Activated T-cell treated with anti-CD3 and anti-CD28 coated beads, Interleukin-2, amount 50 U/mL, for 1 hour (primary cell): ENCODE data around the gene WWTR1.

Experiments
- DNase-seq: peaks from one replicate; pipeline ENCODE4 v3.0.0-alpha.2; 2020

WWTR1 gene

DNA sequence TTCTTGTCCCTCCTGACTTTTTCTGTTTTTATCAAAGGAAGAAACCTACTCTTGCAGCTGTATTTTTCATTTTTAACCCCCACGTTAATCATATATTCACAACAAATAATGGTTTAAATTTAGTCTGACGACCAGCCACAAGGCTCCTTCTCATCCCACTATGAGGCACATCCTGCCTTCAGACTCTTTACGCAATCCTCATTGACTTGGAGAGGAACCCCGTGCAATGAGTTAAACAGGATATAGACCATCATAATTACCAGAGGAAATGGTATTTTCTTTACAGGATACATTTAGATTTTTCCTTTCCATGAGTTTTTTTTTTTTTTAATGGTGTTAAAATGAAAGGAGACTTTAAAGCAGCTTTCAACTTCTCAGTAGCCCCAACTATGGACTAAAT, 68.5 kb downstream of the WWTR1 start:
- no peak for DNase-seq

- DNase-seq: no peak
These were observed 68.9 kb downstream of the WWTR1 start for GRCh38 chr3:149588909-149589308.

DNA sequence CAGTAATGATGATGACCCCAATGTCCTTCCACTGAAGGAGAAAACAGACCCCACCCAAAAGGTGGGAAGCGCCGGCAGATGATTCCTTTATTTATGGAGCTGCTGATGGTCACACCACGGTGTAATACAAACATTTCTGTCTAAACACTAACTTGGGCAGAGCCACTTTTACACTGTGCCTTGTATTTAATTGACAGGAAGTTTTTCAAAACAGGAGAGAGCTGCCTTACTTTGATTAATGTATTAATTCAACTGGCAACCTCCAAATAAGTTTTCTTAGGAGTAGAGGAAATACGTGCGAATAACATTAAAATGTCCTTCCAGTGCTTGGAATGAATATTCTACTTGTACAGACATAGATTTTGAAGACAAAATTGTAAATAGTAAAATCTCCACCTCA, 70.4 kb downstream of the WWTR1 start:
- no peak for DNase-seq

DNA sequence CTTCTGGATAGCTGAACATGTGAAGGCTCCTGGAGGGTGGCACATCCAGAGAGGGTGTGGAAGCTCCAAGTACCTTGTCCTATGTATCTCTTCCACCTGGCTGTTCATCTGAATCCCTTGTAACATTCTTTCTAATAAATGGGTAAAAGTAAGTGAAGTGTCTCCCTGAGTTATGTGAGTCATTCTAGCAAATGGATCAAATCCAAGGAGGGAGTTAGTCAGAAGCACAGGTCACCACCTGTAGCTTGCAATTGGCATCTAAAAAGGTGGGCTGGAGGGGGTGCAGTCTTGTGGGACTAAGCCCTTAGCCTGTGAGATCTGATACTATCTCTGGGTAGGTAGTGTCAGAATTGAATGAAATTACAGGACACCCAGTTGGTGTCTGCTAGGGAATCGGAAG, 71.0 kb downstream of the WWTR1 start:
- no peak for DNase-seq

GRCh38 chr3:149585401-149585726, 72.5 kb downstream of the WWTR1 start:
- DNase-seq: no peak

GRCh38 chr3:149583921-149584635, 73.7 kb downstream of the WWTR1 start:
- no peak for DNase-seq

DNA sequence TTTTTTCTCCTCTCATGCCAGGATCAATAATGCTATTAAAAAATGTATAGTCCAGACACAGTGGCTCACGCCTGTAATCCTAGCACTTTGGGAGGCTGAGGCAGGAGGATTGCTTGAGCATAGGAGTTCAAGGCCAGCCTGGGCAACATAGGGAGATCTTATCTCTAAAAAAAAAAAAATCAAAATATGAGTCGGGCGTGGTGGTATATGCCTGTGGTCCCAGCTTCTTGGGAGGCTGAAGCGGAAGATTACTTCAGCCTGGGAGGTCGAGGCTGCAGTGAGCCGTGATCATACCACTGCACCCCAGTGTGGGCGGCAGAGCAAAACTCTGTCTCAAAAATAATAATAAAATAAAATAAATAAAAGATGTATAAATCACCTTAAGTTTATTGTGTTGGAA, 75.4 kb downstream of the WWTR1 start:
- DNase-seq: no peak

DNA sequence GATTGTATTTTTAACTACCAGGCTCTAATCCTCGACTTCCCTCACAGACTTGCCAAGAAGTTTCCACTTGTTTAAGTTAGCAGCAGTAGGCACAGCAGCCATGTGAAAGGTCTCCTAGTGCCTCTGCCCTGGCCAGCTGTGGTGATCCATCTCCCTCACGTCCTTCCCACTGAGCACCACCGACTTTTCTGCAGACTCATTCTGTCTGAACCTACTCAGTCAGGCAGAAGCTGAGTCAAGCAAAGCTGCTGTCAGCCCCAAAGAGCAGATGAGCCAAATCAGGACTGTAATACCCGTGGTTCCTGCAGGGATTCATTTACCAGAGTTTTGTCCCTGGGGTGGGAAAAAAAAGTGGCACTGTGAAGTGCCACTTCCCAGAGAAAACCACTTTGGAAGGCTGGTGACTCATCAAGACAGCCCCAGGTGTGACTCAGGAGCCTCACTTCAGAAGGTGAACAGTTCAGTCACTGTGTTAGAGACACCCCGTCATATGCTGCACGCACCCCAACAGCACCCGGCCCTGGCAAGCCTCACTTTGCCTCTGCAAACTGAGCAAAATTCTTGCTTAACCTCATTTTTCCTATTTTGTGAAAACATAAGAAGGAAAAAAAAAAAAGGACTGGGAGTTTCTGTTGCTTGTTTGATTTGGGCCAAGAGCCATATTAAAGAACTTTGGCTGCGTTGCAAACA, 76.0 kb downstream of the WWTR1 start:
- DNase-seq: no peak

DNA sequence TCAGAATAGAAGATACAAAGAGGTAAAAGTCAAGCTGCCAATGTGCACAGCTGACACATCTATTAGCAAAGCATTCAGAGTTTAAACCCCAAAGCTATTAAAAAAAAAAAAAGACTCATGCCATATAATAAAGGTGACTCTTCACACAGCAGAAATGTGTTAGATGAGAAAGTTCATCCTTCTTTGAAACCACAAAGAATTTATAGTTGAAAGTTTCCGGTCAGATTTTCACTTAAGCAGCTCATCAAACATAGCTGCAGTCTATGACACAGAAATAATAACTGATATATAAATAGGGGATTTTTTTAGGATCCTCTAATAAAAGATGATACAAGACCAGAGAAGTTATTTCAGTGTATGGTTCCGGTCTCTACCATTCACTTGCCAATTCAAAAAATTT, 76.6 kb downstream of the WWTR1 start:
- no peak for DNase-seq

DNA sequence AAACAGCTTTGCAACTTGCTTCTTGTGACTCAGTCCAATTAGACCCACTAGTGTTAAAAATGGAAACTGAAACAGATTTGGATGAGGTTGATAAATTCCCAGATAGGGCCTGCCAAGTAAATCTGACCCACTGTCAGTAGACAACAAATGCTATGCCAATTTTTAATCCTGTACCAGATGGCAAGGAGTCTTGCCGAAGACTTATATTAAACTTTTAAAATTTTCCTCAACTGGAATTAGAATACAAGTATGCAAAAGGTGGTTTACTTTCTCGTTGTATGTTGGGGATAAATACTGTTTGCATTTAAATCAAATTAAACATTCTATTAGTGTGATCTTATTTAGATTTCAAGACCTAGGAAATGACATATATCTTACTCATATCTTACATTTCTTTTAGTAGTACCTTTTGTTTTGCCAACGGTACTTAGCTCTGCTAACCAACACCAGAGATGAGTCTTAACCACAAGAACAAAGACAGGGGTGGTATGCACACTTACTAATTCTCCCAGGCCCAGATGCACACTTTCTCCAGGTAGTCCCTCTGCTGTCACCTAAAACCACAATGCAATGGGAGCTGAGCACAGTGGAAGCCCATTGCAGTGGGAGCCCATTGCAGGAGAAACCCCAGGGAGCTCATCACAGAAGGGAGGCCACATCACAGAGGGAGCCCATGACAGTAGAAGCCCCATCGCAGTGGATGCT, 77.8 kb downstream of the WWTR1 start:
- no peak for DNase-seq

DNA sequence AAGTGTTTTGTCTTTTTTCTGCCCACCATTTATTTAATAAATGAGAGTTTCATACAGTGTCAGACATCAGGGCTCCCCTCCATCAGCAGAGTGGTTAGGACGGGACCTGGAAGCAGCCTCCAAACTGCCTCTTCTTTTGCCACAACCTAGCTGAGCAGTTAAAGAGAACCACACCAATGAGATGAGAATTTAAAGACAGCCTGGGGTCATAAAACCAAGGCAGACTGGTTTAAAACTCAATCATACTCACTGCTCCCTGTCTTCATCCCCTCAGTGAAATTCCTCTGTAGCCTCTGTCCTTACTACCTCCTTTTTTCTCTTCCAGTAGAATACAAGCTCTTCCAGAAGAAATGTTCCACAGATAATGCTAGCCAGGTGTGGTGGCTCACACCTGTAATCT, 78.7 kb downstream of the WWTR1 start:
- DNase-seq: no peak

DNA sequence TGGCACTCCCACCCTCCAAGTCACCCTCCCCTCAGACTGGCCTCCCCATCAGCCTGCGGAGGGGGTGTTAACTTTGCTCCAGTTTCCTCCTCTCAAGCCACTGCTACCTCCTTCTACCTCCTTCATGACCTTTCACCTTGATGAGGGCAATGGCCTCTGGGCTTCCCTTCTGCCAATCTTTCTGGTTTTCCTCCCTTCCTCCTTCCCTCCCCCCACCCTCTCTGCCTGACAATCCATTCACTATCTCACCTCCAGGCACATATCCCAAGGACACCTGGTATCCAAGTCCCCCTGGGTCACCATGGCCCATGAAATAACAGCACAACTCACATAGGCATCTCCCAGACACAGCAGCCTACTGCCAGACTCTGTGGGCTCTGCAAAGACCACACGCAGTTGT, 80.0 kb downstream of the WWTR1 start:
- no peak for DNase-seq

- DNase-seq: no peak
These were observed 81.8 kb downstream of the WWTR1 start for GRCh38 chr3:149575961-149576564.

- no peak for DNase-seq
These were observed 82.4 kb downstream of the WWTR1 start for GRCh38 chr3:149575213-149575960.

- no peak for DNase-seq
These were observed 84.9 kb downstream of the WWTR1 start for GRCh38 chr3:149572796-149573414.

- no peak for DNase-seq
These were observed 86.4 kb downstream of the WWTR1 start for GRCh38 chr3:149571381-149571780.

DNA sequence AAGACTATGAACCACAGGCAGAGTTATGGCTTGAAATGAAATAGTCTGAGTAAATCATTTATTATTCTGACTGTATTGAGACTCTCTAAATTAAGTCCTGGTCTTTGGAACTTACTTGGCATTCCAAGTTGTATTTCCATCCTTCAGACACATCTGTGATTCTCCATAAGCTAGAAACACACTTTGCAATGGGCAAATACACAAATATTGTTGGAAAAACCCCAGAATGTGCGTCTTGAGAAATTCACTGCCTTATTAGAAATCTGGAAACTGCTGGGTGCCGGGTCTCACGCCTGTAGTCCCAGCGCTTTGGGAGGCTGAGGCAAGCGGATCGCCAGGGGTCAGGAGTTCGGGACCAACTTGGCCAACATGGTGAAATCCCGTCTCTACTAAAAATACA, 87.8 kb downstream of the WWTR1 start:
- DNase-seq: no peak

DNA sequence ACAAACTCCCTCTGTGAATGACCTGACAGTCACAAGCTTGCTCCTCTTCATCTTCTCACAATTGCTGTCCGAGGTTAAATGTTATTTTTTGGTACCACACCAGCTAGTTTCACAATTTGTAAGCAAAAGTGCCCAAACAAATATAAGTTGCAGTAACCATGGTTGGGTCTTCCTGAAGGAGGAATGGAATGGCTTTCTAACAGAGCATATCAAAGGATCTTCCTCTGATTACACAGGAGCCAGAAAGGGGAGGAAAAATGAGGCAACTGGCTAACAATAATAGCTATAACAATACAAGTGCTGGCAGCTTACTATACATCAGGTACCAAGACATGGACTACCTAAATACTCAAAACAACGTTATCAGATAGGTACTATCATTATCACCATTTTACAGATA, 90.4 kb downstream of the WWTR1 start:
- no peak for DNase-seq

DNA sequence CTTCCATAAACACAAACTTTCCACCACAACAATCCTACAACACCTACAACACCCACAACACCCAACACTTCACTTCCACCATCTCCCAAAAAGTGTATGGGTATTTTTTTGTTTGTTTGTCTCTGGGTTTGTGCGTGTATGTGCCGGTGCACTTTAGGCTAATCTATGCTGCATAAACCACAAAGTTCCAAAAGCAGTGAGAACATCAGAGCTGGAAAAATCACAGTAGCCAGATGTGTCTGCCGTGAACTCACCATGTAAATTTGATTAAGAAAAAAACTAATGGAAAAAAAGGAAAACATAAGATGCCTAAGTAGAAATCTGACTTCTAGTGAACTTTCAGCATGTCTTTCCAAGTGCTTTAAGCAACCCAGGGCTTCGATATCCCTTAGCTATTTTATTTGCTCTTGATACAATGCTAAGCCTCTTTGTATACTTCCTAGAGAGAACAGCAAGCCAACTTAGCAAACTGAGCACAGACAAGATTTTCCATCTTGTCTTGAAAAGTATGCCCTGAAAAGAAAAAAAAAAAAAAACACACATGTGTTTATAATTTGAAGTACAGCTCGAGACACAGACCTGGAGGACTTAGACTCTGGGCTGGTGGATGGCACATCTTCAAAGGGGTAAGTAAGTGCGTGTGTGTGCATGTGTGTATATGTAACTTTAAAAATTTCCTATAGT, 91.4 kb downstream of the WWTR1 start:
- no peak for DNase-seq

GRCh38 chr3:149564079-149564478, 93.7 kb downstream of the WWTR1 start:
- no peak for DNase-seq

DNA sequence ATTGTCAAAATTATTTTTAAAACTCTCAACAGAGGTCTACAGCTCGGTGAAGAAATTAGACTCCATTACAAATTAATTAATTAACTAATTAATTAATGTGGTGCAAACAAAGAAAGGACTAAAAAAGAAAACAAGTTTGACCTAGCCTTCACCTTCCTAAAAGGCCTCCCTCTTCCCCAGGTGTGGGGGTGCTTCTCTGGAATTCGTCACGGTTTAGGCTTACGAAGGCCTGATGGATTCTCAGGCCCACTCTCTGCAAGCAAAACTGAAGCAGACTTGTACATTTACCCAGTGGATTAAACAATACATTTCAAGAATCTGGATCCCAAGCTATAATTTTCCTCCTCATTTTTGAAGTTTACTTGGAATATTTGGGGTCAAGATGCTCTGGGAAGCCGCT, 94.7 kb downstream of the WWTR1 start:
- no peak for DNase-seq

DNA sequence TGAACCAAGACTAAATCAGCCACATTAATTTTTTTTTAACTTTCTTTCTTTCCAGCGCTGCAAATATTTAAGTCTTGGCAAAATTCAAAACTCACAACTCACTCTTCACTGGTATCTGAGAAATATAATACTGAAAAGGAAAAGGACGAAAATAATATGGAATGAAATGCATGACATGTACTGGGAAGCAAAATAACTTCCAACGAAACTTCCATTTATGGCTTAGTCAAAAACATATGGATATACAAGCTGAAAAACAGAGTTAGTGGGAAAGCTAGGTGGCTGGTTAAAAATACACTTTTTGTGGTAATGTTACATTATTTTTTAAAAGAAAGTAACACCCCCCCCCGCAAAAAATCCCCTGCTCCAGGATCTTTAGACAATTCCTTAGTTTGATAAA, 97.2 kb downstream of the WWTR1 start:
- no peak for DNase-seq
